ENCODE data around the gene EME2.

- no peak for TF ChIP-seq CTCF (IDR thresholded peaks at IDR 0.05)
- TF ChIP-seq POLR2AphosphoS5 (IDR thresholded peaks at IDR 0.05) = no peak
Measured at GRCh38 chr16:1785846-1786170, 13.2 kb downstream of the EME2 start.

Data from upper lobe of left lung (tissue), 4 donors.